Measurements from ENCODE around the gene PRKCSH.
A peak's percentile ranks its signal among the peaks of the same experiment; 100 is the strongest.
"Not testable (repeated sequence)": the region's sequence is repeated elsewhere in the genome, so short reads cannot be mapped to it uniquely, and the experiment has no call there.

PRKCSH gene

GRCh38 chr19:11418549-11419506 is 16.6 kb upstream of the PRKCSH start, which contains the start of gene RGL3:
Gene RGL3, minus strand, starts transcription at chr19:11419314. Its CDS starts 36 bp downstream, at chr19:11419278.
- peak; percentile 40 for DNase-seq
- in situ Hi-C loops (cut with HindIII; ENCODE audit: low pct_ligation_motif_present, low pct_unique_long_range_greater_than_20kb, low sequenced_read_pairs) = no loop called here

GRCh38 chr19:11420429-11421370 is 14.7 kb upstream of the PRKCSH start:
- no peak for DNase-seq
- in situ Hi-C loops (cut with HindIII; ENCODE audit: low pct_ligation_motif_present, low pct_unique_long_range_greater_than_20kb, low sequenced_read_pairs) = no loop called here

- no peak for DNase-seq
- in situ Hi-C loops (cut with HindIII; ENCODE audit: low pct_ligation_motif_present, low pct_unique_long_range_greater_than_20kb, low sequenced_read_pairs) = no loop called here
Observed at GRCh38 chr19:11421371-11422098, 13.9 kb upstream of the PRKCSH start.

- no peak for DNase-seq
- in situ Hi-C loops (cut with HindIII; ENCODE audit: low pct_ligation_motif_present, low pct_unique_long_range_greater_than_20kb, low sequenced_read_pairs) = no loop called here
Observed at GRCh38 chr19:11422163-11423065, 13.0 kb upstream of the PRKCSH start.

- in situ Hi-C loops (cut with HindIII; ENCODE audit: low pct_ligation_motif_present, low pct_unique_long_range_greater_than_20kb, low sequenced_read_pairs) = no loop called here
- no peak for DNase-seq
Observed at GRCh38 chr19:11423164-11423790, 12.2 kb upstream of the PRKCSH start.

- in situ Hi-C loops (cut with HindIII; ENCODE audit: low pct_ligation_motif_present, low pct_unique_long_range_greater_than_20kb, low sequenced_read_pairs) = no loop called here
- DNase-seq = no peak
Observed at GRCh38 chr19:11423791-11424181, 11.6 kb upstream of the PRKCSH start.

GRCh38 chr19:11425719-11426457 is 9.5 kb upstream of the PRKCSH start:
- in situ Hi-C loops (cut with HindIII; ENCODE audit: low pct_ligation_motif_present, low pct_unique_long_range_greater_than_20kb, low sequenced_read_pairs) = no loop called here
- DNase-seq = no peak

GRCh38 chr19:11426656-11427055 is 8.8 kb upstream of the PRKCSH start:
- in situ Hi-C loops (cut with HindIII; ENCODE audit: low pct_ligation_motif_present, low pct_unique_long_range_greater_than_20kb, low sequenced_read_pairs) = no loop called here
- no peak for DNase-seq

- DNase-seq; in situ Hi-C loops (cut with HindIII; ENCODE audit: low pct_ligation_motif_present, low pct_unique_long_range_greater_than_20kb, low sequenced_read_pairs): not testable (repeated sequence)
Observed at GRCh38 chr19:11433526-11433925, 1.9 kb upstream of the PRKCSH start.

GRCh38 chr19:11434703-11435056 is 755 bp upstream of the PRKCSH start:
- in situ Hi-C loops (cut with HindIII; ENCODE audit: low pct_ligation_motif_present, low pct_unique_long_range_greater_than_20kb, low sequenced_read_pairs) = no loop called here

GRCh38 chr19:11435833-11436313 is 438 bp downstream of the PRKCSH start:
- DNase-seq = peak; percentile 23
- in situ Hi-C loops (cut with HindIII; ENCODE audit: low pct_ligation_motif_present, low pct_unique_long_range_greater_than_20kb, low sequenced_read_pairs) = no loop called here

More at GRCh38 chr19:11434703-11435056, 755 bp upstream of the PRKCSH start:
- DNase-seq = no peak

GRCh38 chr19:11437955-11438354 is 2.5 kb downstream of the PRKCSH start:
- in situ Hi-C loops (cut with HindIII; ENCODE audit: low pct_ligation_motif_present, low pct_unique_long_range_greater_than_20kb, low sequenced_read_pairs) = no loop called here
- DNase-seq = no peak

GRCh38 chr19:11444059-11444458 is 8.6 kb downstream of the PRKCSH start:
- DNase-seq = no peak
- in situ Hi-C loops (cut with HindIII; ENCODE audit: low pct_ligation_motif_present, low pct_unique_long_range_greater_than_20kb, low sequenced_read_pairs) = no loop called here

- in situ Hi-C loops (cut with HindIII; ENCODE audit: low pct_ligation_motif_present, low pct_unique_long_range_greater_than_20kb, low sequenced_read_pairs) = no loop called here
Observed at GRCh38 chr19:11445141-11445540, 9.7 kb downstream of the PRKCSH start.

GRCh38 chr19:11446271-11446651 is 10.8 kb downstream of the PRKCSH start:
- no peak for DNase-seq
- in situ Hi-C loops (cut with HindIII; ENCODE audit: low pct_ligation_motif_present, low pct_unique_long_range_greater_than_20kb, low sequenced_read_pairs) = no loop called here

More at GRCh38 chr19:11445141-11445540, 9.7 kb downstream of the PRKCSH start:
- DNase-seq = no peak

GRCh38 chr19:11446652-11447301 is 11.3 kb downstream of the PRKCSH start:
- in situ Hi-C loops (cut with HindIII; ENCODE audit: low pct_ligation_motif_present, low pct_unique_long_range_greater_than_20kb, low sequenced_read_pairs) = no loop called here
- peak; percentile 46 for DNase-seq
